HG03095 (cell line): ENCODE data around the gene NEDD4L.
"Not testable (repeated sequence)": the region's sequence is repeated elsewhere in the genome, so short reads cannot be mapped to it uniquely, and the experiment has no call there.

ENCODE experiments used
- ATAC-seq: cut with Tn5 transposase; IDR thresholded peaks from one replicate; pipeline ENCODE4 v1.9.1; 2021; ENCODE audit warnings: moderate library complexity; ENCODE audit not compliant: unreplicated experiment

Gene NEDD4L

DNA sequence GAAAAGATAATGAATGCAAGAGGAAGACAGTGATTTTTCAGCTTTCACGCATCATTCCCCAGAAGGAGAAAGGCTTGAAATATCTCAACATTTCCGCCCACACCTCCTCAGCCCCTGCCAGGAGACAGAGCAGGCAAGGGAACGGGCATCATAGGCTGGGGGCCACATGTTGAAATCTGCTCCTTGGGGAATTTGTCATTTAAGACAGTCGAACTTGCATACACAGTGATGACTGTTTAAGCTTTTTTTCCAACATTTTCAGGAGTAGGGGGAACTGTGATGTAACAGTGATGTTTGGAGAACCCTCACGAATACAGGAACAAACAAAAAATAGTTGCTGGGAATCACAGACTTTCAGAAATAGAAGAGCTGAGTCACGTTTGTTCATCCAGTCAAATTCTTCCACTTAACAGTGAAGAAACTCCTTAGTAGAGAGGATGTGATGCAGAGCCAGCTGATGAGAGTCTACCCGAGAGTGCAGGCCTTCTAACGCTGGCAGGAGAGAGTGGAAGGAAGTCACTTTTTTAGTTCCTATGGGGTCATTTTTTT is 318.1 kb downstream of the NEDD4L start:
- no peak for ATAC-seq

DNA sequence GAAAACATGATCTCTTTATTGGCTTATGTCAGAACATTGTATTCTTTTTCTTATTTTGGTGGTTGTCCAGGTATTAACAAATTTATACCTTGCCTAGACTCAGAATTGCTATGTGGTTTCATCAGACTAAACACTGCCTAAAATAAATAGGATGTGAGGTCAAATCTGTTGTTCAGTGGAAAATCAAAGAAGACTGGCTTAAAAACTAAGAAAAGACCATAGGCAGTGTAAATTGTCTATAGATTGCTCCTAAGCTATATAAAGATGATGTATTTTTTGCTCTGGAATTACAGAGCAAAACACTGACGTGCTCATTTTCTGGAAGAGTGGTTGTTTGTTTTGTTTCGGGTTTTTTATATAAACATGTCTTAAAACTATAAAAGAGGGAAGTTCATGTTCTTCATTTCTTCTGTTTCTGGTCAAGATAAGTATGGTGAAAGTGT is 318.8 kb downstream of the NEDD4L start:
- no peak for ATAC-seq

DNA sequence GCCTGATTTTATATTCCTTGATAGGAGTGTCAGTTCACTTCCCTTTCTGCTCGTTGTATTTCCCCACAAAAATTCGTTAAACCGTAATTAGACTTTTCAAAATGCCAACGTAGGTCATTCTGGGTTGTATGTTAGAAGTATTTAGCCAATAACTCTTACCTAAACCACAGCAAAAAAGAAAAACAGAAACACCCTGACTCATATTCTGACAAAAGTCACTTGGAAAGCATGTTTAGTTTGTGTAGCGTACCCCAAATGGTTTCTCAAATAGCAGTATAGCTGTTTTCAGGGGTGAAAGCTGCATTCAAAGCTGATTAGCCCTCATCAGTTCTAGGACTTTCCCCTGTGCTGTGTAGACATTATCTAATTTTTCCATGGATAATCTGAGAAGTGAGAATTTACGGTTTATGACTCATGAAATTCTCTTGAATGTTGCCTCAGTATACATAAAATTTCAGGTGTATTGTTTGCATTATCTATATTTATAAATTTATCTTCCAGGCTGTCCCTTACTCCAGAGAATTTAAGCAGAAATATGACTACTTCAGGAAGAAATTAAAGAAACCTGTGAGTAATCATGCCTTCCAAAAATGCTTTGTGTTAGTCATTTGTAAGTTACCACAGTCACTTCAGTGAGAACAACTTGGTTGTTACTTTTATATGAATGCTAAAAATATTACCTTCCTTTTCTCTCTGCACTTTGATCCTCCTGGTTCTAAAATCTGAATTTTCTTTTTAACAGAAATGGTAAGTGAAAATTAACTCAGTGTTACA is 319.9 kb downstream of the NEDD4L start:
- no peak for ATAC-seq

DNA sequence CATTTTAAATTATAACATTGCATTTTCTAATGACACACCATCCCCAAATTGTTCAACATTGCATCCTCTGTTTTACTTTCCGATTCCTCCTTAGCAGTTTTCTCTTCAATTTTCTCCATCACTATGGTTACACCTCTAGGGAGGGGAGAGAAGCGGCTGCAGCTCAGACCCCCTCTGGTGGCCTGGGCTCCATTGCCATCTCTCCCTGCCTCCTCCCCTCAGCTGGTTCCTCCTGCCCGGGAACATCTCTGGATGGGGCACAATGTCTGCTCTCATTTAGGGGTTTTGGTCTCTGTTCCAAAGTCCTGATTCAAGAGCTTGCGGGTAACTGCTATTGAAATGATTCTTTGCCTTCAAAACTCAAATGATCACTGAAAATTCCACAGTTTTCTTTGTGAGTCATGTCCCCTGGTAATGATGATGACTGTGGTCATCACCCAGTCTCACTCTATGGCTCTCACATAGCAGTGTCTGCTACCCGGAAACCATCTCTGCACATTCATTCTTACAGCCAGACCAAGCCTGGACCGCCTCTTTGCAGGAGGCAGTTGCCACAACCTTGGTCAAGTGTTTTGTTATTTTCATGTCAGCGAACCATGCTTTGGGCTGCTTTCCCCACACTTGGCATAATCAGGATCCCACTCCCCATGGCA is 321.0 kb downstream of the NEDD4L start:
- no peak for ATAC-seq

DNA sequence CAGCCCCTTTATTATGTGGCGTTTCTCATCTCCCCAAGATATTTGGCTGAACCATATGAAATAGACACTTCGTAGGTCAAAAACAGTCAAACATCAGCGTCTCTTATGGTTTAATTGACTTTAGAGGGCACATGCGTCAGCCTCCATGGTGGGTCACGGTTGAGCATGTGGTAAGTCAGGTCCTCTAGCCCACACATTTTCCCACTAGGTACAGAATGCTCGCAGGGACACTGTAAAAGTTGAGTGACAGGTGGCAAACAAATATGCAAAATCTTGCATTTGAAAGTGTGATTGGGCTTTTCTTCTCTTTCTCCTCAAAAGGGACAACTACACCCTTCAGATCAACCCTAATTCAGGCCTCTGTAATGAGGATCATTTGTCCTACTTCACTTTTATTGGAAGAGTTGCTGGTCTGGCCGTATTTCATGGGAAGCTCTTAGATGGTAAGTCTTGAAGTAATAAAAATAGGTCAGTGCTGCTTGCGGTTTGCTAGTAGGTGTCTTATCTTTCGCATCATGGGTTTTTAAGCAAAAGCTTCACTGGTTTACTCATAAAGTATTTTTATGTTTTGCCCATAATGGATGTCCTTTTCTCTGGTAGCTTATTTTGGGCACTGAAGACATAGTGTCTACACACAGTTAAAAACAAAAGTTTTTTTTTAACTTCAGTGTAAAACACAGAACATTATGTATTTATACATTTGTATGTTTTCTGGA is 323.6 kb downstream of the NEDD4L start:
- ATAC-seq: no peak

DNA sequence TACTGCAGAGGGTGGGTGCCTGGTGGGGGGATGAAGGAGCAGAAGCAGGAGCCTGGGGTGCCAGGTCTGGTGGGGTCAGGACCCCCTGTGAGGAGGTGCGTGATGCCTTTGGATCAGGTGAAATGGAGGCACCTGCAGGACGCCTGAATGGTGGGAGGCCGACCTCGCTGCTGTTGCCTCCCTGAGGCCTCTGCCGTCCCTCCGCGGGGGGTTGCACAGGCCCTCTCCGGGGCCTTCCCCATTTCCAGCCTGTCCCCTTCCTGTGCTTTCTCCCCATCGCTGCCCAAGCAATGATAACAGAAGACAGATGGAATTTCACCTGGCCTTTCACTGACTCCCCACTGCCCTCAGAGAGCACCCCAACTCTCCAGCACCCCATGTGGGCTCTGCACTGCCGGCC is 325.6 kb downstream of the NEDD4L start:
- ATAC-seq: no peak

DNA sequence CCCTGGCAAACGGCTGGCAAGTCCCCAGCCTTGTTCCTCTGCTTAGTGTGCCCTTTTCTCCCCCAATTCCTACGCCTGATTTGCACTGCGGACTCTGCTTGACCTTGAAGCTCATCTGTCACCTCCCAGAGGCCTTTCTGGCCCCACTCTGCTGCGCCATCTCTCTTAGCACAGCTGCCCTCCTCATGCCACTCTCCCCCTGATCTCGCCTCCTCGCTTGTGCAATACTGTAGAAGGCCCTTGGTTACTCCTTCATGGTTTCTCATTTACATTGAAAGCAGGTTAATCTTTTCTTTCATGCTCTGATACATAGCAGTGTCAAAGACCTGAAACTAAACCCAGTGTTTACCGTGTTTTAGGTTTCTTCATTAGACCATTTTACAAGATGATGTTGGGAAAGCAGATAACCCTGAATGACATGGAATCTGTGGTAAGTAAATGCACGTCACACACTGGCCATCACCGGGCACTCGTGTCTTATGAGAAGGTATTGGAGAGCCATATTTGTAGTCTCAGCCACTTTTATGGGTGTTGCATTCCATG is 326.1 kb downstream of the NEDD4L start:
- no peak for ATAC-seq

DNA sequence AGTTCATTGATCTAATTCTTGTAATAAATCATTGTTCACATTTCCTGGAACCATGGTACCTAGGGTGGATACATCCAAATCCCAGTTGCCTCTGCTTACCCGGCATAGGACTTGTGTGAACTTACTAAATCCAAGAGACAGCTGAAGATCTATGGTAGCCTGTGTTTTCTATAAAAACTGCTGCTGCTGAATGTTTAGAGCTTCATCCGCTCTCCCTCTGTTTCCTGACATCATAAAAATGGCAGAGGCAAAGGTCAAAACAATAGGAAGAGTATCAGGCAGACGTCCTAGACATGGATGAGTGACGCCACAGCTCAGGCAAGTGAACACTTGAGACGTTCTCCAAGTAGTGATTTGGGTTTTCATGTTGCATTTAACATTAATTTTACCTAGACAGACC is 326.6 kb downstream of the NEDD4L start:
- no peak for ATAC-seq

DNA sequence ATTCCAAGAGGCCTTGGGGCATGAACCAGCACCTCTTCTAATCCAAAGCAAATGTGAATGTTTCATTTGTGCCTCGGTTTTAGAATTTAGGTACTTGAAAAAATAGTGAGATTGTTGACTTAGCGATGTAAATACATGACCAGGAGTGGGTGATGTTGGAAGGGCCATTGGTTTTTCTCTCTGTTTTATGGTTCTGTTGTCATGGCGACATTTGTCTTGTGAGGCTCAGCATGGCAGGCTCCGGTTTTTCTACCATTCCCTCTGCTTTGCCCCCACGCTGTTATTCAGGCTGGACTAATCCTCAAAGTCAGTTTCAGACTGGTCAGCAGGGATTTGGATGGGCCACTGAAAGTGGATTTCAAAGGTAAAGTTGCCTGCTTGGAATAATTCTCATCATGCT is 329.5 kb downstream of the NEDD4L start:
- ATAC-seq: no peak

DNA sequence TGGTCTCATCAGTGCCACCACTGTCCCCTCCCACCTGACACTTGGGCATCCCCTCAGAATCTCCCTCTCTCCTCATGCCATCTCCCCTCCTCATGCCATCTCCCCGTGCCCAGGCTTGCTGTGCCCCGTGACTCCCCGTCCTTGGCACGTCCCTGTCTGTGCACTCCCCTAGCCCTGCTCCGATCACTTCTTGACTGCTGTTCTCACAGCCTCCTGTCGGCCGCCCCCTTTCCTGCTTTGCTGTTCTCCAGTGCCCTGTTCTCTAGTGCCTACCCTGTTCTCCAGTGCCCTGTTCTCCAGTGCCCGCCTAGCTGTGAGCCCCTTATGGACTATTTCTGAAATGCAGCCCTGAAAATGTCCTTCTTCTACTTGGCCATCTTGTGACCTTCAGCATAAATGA is 331.0 kb downstream of the NEDD4L start:
- ATAC-seq: no peak

DNA sequence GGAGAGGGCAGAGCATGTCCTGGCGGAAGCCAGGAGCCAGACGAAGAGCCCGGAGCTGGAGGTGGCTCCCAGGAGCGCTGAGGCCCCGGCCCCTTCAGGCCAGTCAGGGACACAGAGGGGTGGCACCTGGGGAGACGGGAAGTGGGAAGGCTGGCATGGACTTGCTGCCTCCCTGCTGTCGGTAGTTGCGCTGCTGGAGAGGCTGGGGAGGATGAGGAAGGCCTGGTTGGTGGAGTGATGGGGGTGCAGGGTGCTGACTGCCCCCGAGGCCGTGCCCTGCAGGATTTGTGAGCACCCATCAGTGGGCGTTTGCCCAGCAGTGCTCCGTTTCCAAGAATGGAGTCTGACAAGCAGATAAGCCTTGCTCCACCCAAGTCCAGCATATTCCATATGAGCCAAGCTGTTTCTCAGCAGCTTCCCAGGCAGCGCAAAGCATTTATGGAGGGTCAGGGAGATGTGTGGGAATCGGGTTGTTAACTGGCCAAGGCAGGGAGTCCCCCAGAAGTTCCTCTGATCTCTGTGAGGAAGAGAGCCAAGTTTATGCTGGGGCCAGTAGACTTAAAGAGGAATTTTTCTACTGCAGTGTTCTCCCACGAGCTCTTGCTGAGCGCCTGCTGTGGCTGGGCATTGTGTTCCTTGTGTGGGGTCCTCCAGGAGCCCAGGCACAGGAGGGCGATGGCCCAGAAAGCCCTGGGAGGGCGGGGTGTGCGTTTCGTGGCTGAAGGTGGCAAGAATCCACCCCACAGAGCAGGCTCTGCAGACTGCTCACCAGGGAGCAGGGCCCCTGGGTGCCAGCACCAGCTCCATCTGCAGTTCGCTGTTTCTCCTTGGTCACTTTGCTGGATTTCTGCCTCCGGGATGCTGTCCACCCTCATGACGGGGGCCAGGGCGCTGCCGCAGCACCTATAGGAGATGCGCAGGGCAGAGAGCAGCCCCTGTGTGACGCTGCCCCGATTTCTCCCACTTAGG is 334.7 kb downstream of the NEDD4L start:
- ATAC-seq: no peak

DNA sequence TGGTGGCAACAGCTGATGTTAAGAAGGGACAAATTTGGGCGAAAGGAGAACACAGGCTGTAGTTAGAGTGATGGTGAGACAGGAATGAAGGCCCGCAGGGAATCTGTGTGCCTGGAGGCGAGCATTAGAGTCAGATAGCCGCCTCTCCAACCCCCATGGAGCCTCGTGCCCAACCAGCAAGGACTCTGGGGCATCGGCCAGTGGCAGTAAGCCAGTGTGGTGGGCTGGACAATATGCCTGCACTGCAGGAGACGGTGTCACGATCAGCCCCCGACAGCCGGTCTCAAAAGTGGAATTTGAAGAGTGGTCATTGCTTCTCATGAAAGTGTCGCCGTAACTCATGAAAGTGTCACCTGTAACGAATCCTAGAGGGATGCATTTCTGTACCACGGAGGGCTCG is 335.4 kb downstream of the NEDD4L start:
- ATAC-seq: no peak

DNA sequence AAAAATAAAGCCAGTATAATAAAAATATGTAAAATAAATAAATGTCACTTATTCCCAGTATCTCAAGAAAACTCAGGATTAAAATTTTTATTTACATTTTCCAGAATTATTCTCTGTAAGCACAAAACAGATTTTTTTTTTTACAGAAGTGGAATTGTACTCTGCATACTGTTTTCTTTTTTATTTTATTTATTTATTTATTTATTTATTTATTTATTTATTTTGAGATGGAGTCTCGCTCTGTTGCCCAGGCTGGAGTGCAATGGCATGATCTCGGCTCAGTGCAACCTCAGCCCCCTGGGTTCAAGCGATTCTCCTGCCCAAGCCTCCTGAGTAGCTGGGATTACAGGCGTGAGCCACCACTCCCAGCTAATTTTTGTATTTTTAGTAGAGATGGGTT is 336.1 kb downstream of the NEDD4L start:
- not testable (repeated sequence) for ATAC-seq

DNA sequence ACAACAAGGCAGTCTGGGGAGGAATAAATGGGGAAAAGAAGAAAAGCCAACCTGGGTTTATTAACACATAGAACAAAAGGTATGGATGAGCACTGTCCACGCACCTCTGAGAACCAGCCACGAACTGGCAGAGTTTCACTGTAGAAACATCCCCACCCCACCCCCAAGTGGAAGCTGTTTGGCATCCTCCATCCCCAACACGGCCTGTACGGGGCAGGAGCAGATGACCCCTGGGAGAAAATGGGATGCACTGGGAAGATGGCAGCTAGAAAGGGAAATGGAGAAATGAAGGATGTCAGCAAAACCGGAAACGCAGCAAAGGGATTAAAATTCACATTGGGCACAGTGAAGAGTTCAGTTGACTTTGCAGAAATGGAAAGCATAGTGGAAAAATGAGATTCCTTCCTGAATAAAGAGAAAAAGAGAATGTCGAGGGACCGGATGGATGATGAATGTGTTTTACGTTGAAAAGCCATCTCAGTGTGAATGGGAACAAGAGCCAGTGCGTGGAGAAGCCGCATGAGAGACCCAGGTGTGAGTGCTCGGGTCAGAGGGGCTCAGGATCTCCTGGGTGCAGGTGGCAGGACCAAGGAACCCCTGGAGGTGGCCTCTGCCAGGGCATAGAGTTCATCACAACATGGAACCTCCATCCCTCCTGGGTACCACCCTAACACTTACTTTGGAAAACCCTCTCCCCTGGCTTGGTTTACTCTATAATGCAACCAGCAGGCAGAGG is 337.8 kb downstream of the NEDD4L start:
- ATAC-seq: no peak

DNA sequence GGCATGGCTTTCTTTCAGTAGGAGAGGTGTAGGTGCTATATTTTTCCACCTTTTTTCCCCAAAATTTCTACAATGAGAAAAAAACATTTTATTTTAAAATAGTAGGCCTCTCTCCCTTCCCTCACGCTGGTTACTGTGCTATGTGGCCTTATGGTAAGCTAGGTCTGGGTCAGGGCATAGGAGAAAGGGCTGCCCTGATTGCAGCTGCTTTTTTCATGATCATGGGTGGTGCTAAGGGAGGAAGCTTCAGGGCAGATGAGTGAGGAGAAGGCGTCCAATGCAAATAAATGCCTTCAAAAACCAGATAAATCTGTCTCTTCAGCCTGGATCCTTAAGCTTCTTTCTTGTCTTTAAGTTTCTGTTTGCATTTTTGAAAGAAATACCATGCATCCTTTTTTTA is 338.4 kb downstream of the NEDD4L start:
- ATAC-seq: no peak

DNA sequence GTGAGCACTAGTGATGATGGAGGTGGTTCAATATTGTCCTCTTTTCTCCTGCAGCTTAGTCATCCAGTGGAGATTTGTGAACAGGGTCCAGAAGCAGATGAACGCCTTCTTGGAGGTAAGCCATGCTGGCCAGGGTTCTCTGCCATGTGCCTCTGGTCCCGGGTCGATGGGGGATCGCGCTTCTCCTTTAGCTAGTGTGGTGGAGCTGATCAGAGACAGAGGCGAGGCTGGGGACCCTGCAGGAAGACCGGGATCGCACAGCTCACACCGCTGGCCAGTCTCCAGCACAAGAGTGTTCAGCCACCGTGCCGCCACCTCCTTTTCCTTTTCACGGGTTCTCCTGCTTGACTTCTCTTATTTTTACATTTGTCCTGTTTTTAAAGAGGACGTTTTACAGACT is 341.4 kb downstream of the NEDD4L start:
- no peak for ATAC-seq

DNA sequence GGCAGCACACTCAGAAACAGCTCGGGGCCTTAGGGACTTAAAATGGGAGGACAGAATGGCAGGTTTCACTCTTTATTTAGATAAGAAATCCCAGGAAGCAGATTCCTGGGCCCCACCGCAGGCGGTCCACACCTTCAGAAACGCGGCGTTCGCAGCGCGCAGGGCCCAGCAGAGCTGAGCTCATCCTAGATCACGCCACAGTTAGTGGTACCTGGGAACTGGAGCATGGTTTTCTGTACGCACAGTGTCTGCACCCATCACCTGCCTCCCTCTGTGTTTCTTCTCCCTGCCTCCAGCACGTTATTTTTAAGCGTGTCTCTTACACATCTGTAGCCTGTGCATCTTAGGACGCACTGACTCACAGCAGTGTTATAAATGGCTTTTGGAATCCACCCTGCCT is 342.8 kb downstream of the NEDD4L start:
- no peak for ATAC-seq

DNA sequence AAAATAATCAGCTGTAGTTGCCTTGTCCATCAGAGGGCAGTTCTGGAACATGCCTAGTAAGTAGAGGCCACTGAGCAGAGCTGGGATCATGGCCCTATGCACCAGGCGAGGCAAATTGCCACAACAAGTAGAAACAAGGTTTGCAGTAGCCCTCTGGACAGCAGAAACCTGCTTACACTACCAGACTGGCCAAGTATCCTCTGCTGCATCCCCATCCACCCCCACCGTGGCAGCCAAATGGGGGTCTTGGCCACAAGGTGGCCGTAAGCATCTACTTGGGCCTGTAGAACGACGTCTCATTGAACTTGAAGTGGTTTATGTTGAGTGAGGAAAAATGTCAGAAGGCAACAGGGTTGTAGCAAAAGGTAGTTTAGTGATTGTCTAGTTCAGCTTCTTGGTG is 343.7 kb downstream of the NEDD4L start:
- ATAC-seq: no peak

DNA sequence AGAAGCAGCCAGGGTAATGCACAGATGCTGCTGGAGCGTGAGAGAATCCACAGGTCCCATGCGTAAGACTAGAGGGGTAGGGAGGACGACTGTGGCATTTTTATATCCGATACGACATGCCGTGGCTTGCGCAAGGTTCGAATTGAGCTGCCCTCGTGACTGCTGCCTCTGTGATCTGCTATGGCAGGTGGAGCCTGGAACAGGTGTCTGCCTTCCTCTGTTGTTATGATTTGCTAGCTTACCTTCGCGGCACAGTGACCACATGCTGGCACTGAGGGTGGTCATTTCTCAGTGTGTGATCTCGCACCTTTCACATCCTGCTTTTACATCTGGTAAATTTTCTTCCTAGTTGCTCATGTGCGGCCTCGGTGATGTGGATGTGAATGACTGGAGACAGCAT is 344.7 kb downstream of the NEDD4L start:
- ATAC-seq: no peak

DNA sequence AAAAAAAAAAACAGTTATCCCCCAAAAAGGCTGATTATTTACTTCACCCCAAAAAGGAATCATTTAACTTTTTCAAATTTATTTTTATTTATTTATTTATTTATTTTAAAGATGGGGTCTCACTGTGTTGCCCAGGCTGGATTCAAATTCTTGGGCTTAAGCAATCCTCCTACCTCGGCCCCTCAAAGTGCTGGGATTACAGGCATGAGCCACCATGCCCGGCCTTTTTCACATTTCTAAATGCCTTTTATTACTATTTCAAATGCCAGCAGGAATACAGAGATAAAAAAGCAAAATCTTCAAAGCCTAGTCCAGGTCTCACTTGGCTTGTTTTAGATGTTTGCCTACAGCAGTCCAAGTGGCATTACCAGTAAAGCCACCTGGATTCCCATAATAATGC is 345.7 kb downstream of the NEDD4L start:
- no peak for ATAC-seq
